ENCODE results near the gene CABYR.

GRCh38 chr18:24142376-24142775 lies 3.5 kb downstream of the CABYR start:
- TF ChIP-seq CTCF (IDR thresholded peaks at IDR 0.05; ENCODE audit: insufficient read depth, low read length) (no peak), SPI1 (IDR thresholded peaks at IDR 0.05; ENCODE audit: borderline replicate concordance, low read depth) (no peak), REST (IDR thresholded peaks at IDR 0.05; ENCODE audit: insufficient replicate concordance, low read depth) (no peak), POLR2AphosphoS5 (IDR thresholded peaks at IDR 0.05; ENCODE audit: low read depth) (no peak), GABPA (IDR thresholded peaks at IDR 0.05; ENCODE audit: low read depth) (no peak)

Data from HL-60 (cell line).